ENCODE measurements around the gene PLOD1. TPM values are rescaled to one million over a fixed set of nuclear protein-coding genes. Genes with fewer than 3 reads are reported as not detected.
A peak's percentile ranks its signal among the peaks of the same experiment; 100 is the strongest.

The PLOD1 gene
- total RNA-seq, 2 donors from 2014 or later = 71.5 to 81.8 TPM

DNA sequence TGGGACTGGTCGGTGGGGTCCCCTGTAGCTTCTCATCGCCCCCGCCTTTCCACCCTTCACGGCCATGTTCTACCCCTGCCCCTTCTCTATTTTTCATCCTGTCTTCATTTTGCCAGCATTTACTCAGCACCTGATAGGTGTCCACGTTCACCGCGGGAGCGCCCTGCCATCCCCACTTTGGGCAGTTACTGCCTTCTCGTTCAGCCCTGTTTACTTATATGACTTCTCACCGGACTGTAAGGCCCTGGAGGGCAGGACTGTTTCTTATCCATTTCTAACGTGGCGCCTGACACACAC lies 46.1 kb downstream of the PLOD1 start:
- peaks cover 33% of the 10 kb centered on the region for H3K36me3 ChIP-seq (ENCODE audit: control insufficient read depth, insufficient read depth, low read length)
- Mint-ChIP-seq H3K27ac (peak overlapping the region; percentile 99), H3K4me1 (peaks cover 16% of the 10 kb centered on the region), H3K9me3 (no peaks in the 10 kb centered on the region), H3K36me3 (ENCODE audit: low read depth) (peaks cover 30% of the 10 kb centered on the region), H3K27me3 (ENCODE audit: insufficient read depth) (no peaks in the 10 kb centered on the region), H3K4me3 (peak overlapping the region; percentile 96)
- H3K4me3 ChIP-seq (ENCODE audit: low read length) = peak overlapping the region; percentile 91
- no peaks in the 10 kb centered on the region for H3K27me3 ChIP-seq (ENCODE audit: control insufficient read depth, insufficient read depth, low read length, poor library complexity, severe bottlenecking)
- H3K9me3 ChIP-seq (ENCODE audit: control insufficient read depth, low read length) = no peaks in the 10 kb centered on the region
- peak overlapping the region; percentile 54 for H3K27ac ChIP-seq (ENCODE audit: low read depth, low read length)
- TF ChIP-seq, protein P1, sequence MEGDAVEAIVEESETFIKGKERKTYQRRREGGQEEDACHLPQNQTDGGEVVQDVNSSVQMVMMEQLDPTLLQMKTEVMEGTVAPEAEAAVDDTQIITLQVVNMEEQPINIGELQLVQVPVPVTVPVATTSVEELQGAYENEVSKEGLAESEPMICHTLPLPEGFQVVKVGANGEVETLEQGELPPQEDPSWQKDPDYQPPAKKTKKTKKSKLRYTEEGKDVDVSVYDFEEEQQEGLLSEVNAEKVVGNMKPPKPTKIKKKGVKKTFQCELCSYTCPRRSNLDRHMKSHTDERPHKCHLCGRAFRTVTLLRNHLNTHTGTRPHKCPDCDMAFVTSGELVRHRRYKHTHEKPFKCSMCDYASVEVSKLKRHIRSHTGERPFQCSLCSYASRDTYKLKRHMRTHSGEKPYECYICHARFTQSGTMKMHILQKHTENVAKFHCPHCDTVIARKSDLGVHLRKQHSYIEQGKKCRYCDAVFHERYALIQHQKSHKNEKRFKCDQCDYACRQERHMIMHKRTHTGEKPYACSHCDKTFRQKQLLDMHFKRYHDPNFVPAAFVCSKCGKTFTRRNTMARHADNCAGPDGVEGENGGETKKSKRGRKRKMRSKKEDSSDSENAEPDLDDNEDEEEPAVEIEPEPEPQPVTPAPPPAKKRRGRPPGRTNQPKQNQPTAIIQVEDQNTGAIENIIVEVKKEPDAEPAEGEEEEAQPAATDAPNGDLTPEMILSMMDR (conservative IDR thresholded peaks at IDR 0.05) = no peak
- 0 to 1% methylated on average over 12 of the region's 12 CpGs for WGBS, 2 experiments (ENCODE audit: insufficient coverage in 1 of 2, insufficient read length in 1 of 2)
- no peak for DNase-seq
- H3K4me1 ChIP-seq (ENCODE audit: control insufficient read depth, insufficient read depth, low read length) = no peaks in the 10 kb centered on the region
- H3K9ac ChIP-seq (ENCODE audit: extremely low read depth, low read length, poor library complexity, severe bottlenecking) = peak overlapping the region; percentile 86

DNA sequence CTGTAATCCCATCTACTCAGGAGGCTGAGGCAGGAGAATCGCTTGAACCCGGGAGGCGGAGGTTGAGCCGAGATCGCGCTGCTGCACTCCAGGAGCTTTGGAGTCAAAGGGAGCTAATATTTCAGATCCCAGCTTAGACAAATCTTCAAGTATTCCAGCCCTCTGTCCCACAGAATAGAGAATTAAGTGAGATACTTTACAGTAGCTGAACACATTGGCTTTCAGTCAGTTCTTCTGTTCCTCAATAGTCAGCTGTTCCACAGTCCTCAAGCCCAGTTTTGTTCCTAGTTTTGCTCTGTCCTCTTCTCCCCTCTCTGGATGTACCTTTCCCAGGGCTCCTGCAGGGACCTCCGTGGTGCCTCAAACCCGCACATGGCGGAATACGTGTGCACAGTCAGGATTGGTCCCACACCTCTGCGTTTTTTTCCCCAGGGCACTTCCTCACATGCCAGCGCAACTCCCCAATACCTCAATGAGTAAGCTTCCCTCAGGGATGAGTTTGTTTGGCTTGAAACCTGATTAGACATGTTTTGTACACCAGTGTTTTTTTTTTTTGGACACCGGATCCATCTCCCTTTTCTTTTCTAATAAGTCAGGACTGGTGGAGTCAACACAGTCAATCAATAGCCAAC lies 47.0 kb downstream of the PLOD1 start:
- H3K27ac Mint-ChIP-seq = peak overlapping the region; percentile 99
- Histone ChIP-seq H3K4me3 (ENCODE audit: low read length) (peak overlapping the region; percentile 91), H3K27ac (ENCODE audit: low read depth, low read length) (no peak overlapping the region), H3K9me3 (ENCODE audit: control insufficient read depth, low read length) (no peaks in the 10 kb centered on the region), H3K27me3 (ENCODE audit: control insufficient read depth, insufficient read depth, low read length, poor library complexity, severe bottlenecking) (no peaks in the 10 kb centered on the region), H3K4me1 (ENCODE audit: control insufficient read depth, insufficient read depth, low read length) (no peaks in the 10 kb centered on the region), H3K36me3 (ENCODE audit: control insufficient read depth, insufficient read depth, low read length) (peaks cover 39% of the 10 kb centered on the region), H3K9ac (ENCODE audit: extremely low read depth, low read length, poor library complexity, severe bottlenecking) (peak overlapping the region; percentile 86)
- DNase-seq = no peak
- peaks cover 35% of the 10 kb centered on the region for H3K36me3 Mint-ChIP-seq (ENCODE audit: low read depth)
- H3K4me1 Mint-ChIP-seq = peaks cover 16% of the 10 kb centered on the region
- H3K4me3 Mint-ChIP-seq = peak overlapping the region; percentile 96
- TF ChIP-seq, protein P1 (conservative IDR thresholded peaks at IDR 0.05) = no peak
- H3K27me3 Mint-ChIP-seq (ENCODE audit: insufficient read depth) = no peaks in the 10 kb centered on the region
- 90 to 96% methylated on average over 12 to 13 of the region's 13 CpGs for WGBS, 2 experiments (ENCODE audit: insufficient coverage in 1 of 2, insufficient read length in 1 of 2)
- no peaks in the 10 kb centered on the region for H3K9me3 Mint-ChIP-seq

DNA sequence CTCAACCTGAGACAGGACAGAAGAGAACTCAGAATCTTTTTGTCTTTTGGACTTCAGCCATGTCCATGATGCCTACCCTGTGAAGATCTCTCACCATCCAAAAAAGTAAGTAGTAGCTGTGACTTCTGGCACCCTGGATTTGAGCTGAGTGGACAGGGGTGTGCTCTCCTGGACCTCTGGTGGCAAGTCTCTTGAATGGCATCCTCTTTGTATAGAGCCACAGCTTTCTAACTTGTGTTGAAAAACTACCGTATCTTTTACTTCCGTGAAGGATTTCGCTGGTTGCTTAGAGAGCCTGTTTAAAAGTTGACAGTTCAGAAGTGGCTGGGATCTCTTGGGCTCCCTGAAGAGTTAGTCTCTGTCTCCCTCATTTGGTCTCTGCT lies 47.5 kb downstream of the PLOD1 start:
- no peak overlapping the region for H3K9ac ChIP-seq (ENCODE audit: extremely low read depth, low read length, poor library complexity, severe bottlenecking)
- Mint-ChIP-seq H3K9me3 (no peaks in the 10 kb centered on the region), H3K4me1 (peaks cover 16% of the 10 kb centered on the region), H3K36me3 (ENCODE audit: low read depth) (peaks cover 37% of the 10 kb centered on the region), H3K27ac (peak overlapping the region; percentile 99), H3K4me3 (peak overlapping the region; percentile 96), H3K27me3 (ENCODE audit: insufficient read depth) (no peaks in the 10 kb centered on the region)
- H3K27me3 ChIP-seq (ENCODE audit: control insufficient read depth, insufficient read depth, low read length, poor library complexity, severe bottlenecking) = no peaks in the 10 kb centered on the region
- no peak overlapping the region for H3K4me3 ChIP-seq (ENCODE audit: low read length)
- no peak for DNase-seq
- peaks cover 39% of the 10 kb centered on the region for H3K36me3 ChIP-seq (ENCODE audit: control insufficient read depth, insufficient read depth, low read length)
- WGBS, 2 experiments (ENCODE audit: insufficient coverage in 1 of 2, insufficient read length in 1 of 2) = 71 to 95% methylated on average over 3 of the region's 3 CpGs
- no peaks in the 10 kb centered on the region for H3K9me3 ChIP-seq (ENCODE audit: control insufficient read depth, low read length)
- no peaks in the 10 kb centered on the region for H3K4me1 ChIP-seq (ENCODE audit: control insufficient read depth, insufficient read depth, low read length)
- H3K27ac ChIP-seq (ENCODE audit: low read depth, low read length) = no peak overlapping the region
- TF ChIP-seq, protein P1 (conservative IDR thresholded peaks at IDR 0.05) = peak; percentile 56

Data from endodermal cell (in vitro differentiated cells).